HCT116 (cell line): ENCODE data around the gene CHM. TPM values are rescaled to one million over a fixed set of nuclear protein-coding genes. Genes with fewer than 3 reads are reported as not detected.

Experiments used
- ATAC-seq: fragments of 200-7000 bp; cut with Tn5 transposase; 2 replicates; pipeline ENCODE4 v1.9.1; 2020; ENCODE audit warnings: mild to moderate bottlenecking, moderate library complexity
- BruUV-seq: library from RNA; stranded (reverse); fragments of 400-500 nt; replicated peaks from 2 replicates; lab custom pipeline; 2021; lab: Mats Ljungman, UMichigan
- CTCF ChIA-PET: fragments of 300-600 bp; sonication (Branson Sonifier 250); formaldehyde crosslinking; loops from one replicate; lab custom pipeline; 2021; ENCODE audit warnings: antibody characterized with exemption; lab: Charles Lee
- POLR2A ChIA-PET: fragments of 300-600, 350-600 bp; sonication (Branson Sonifier 250); formaldehyde crosslinking; loops from one replicate; lab custom pipeline; 2021; ENCODE audit warnings: antibody characterized with exemption; lab: Charles Lee
- RAD21 ChIA-PET, 2 experiments: fragments of 300-600 bp; sonication (Branson Sonifier 250); formaldehyde crosslinking; loops; one replicate each; lab custom pipeline; 2023; ENCODE audit warnings: low total read pairs in 2 of 2; ENCODE audit not compliant: uncharacterized antibody in 2 of 2, unreplicated experiment in 2 of 2, low non-redundant PET in 1 of 2; lab: Charles Lee
- DNase-seq: peaks from one replicate; pipeline ENCODE4 v3.0.0-alpha.2; 2010; ENCODE audit warnings: low read depth, low spot score
- H2AFZ ChIP-seq: fragments of 200-600 bp; shearing (Covaris generic), sonication (generic); 2 replicates; pipeline ENCODE4 v1.6.1; 2017; ENCODE audit warnings: low read depth, mixed run types, mixed read lengths, antibody characterized with exemption, low read length; ENCODE audit not compliant: poor library complexity, severe bottlenecking
- H3K27ac ChIP-seq: 2 replicates; pipeline ENCODE4 v1.5.1; 2012; ENCODE audit warnings: low read depth, low read length
- H3K27me3 ChIP-seq: fragments of 200-600 bp; sonication (generic); 2 replicates; pipeline ENCODE4 v1.6.1; 2016; ENCODE audit warnings: mixed run types, low read length, mixed read lengths; ENCODE audit not compliant: insufficient read depth
- H3K36me3 ChIP-seq, 2 experiments: fragments of 200-500 bp in 1 of 2; fragments of 200-600 bp in 1 of 2; sonication (Bioruptor generic) in 1 of 2; sonication (generic) in 1 of 2; 2 replicates each; pipeline versions ENCODE4 v1.5.1 to v1.6.1; 2014 to 2016; ENCODE audit warnings: low read length in 2 of 2, inconsistent platforms in 1 of 2, mixed read lengths in 1 of 2, mixed run types in 1 of 2; ENCODE audit not compliant: insufficient read depth in 2 of 2, control insufficient read depth in 1 of 2
- H3K4me1 ChIP-seq, 2 experiments: fragments of 200-600 bp in 1 of 2; sonication (generic) in 1 of 2; 2 replicates each; pipeline versions ENCODE4 v1.5.1 to v1.6.1; 2012 to 2017; ENCODE audit warnings: low read length in 2 of 2, inconsistent platforms in 1 of 2, mild to moderate bottlenecking in 1 of 2, mixed read lengths in 1 of 2, mixed run types in 1 of 2, moderate library complexity in 1 of 2; ENCODE audit not compliant: insufficient read depth in 2 of 2, control insufficient read depth in 1 of 2
- H3K4me2 ChIP-seq: fragments of 200-600 bp; sonication (generic); 2 replicates; pipeline ENCODE4 v1.6.1; 2017; ENCODE audit warnings: mixed run types, low read length, mixed read lengths
- H3K4me3 ChIP-seq, 2 experiments: fragments of 200-600 bp in 1 of 2; sonication (generic) in 1 of 2; replicated peaks in 1 of 2; 2 replicates each; pipeline ENCODE4 v1.5.1; 2011 to 2016; ENCODE audit warnings: low read length in 2 of 2, control low read depth in 1 of 2, low read depth in 1 of 2, mild to moderate bottlenecking in 1 of 2, mixed read lengths in 1 of 2, mixed run types in 1 of 2
- H3K79me2 ChIP-seq: fragments of 200-600 bp; sonication (generic); 2 replicates; pipeline ENCODE4 v1.6.1; 2017; ENCODE audit warnings: mild to moderate bottlenecking, mixed run types, low read length, moderate library complexity, mixed read lengths; ENCODE audit not compliant: insufficient read depth
- H3K9ac ChIP-seq: fragments of 200-600 bp; sonication (generic); 2 replicates; pipeline ENCODE4 v1.6.1; 2016; ENCODE audit warnings: low read length, mixed read lengths
- H3K9me2 ChIP-seq: fragments of 200-600 bp; sonication (generic), shearing (Covaris generic); 2 replicates; pipeline ENCODE4 v1.6.1; 2017; ENCODE audit warnings: mixed run types, mild to moderate bottlenecking, moderate library complexity; ENCODE audit not compliant: insufficient read depth
- H3K9me3 ChIP-seq, 2 experiments: fragments of 200-500 bp in 1 of 2; fragments of 200-600 bp in 1 of 2; sonication (Bioruptor generic) in 1 of 2; sonication (generic) in 1 of 2; 2 replicates each; pipeline ENCODE4 v1.6.1; 2014 to 2017; ENCODE audit warnings: low read length in 2 of 2, mixed read lengths in 2 of 2, inconsistent platforms in 1 of 2, low read depth in 1 of 2, mild to moderate bottlenecking in 1 of 2, mixed run types in 1 of 2, moderate library complexity in 1 of 2; ENCODE audit not compliant: control insufficient read depth in 1 of 2, insufficient read depth in 1 of 2
- H4K20me1 ChIP-seq: fragments of 200-600 bp; sonication (generic), shearing (Covaris generic); 2 replicates; pipeline ENCODE4 v1.6.1; 2017; ENCODE audit warnings: mixed run types, mild to moderate bottlenecking, moderate library complexity; ENCODE audit not compliant: insufficient read depth
- ATF3 ChIP-seq: IDR thresholded peaks from 2 replicates; pipeline ENCODE4 v1.6.1; 2012
- CTCF ChIP-seq, 3 experiments: fragments of 200-600 bp in 1 of 3; sonication (generic) in 1 of 3; IDR thresholded peaks in 2 of 3; conservative IDR thresholded peaks in 1 of 3; 2 replicates each; pipeline ENCODE4 v1.5.1; 2012 to 2017; ENCODE audit warnings: low read depth in 2 of 3, low read length in 2 of 3, antibody characterized with exemption in 1 of 3, borderline replicate concordance in 1 of 3, control low read depth in 1 of 3, mild to moderate bottlenecking in 1 of 3, mixed read lengths in 1 of 3, mixed run types in 1 of 3, moderate library complexity in 1 of 3; ENCODE audit not compliant: insufficient read depth in 1 of 3
- ELF1 ChIP-seq: IDR thresholded peaks from 2 replicates; pipeline ENCODE4 v1.6.1; 2012; ENCODE audit warnings: low read depth, borderline replicate concordance
- EZH2 ChIP-seq: fragments of 200-600 bp; sonication (generic); IDR thresholded peaks from 2 replicates; pipeline ENCODE4 v1.6.1; 2017; ENCODE audit warnings: antibody characterized with exemption, mixed run types
- FOSL1 ChIP-seq: IDR thresholded peaks from 2 replicates; pipeline ENCODE4 v1.6.1; 2012; ENCODE audit warnings: low read depth
- JUND ChIP-seq: IDR thresholded peaks from 2 replicates; pipeline ENCODE4 v1.6.1; 2012
- POLR2AphosphoS5 ChIP-seq: IDR thresholded peaks from 2 replicates; pipeline ENCODE4 v1.6.1; 2011; ENCODE audit warnings: mild to moderate bottlenecking, low read depth, low read length, moderate library complexity
- RAD21 ChIP-seq: IDR thresholded peaks from 2 replicates; pipeline ENCODE4 v1.6.1; 2012; ENCODE audit warnings: low read depth, mild to moderate bottlenecking
- SIN3A ChIP-seq: IDR thresholded peaks from 2 replicates; pipeline ENCODE4 v1.6.1; 2012; ENCODE audit warnings: low read depth
- SRF ChIP-seq: IDR thresholded peaks from 2 replicates; pipeline ENCODE4 v1.6.1; 2012; ENCODE audit warnings: low read depth
- TCF7L2 ChIP-seq: IDR thresholded peaks from 2 replicates; pipeline ENCODE4 v1.7.0; 2011; ENCODE audit warnings: borderline replicate concordance, inconsistent platforms; ENCODE audit not compliant: insufficient read depth, insufficient read length; ENCODE audit errors: extremely low read depth
- ZBTB33 ChIP-seq: IDR thresholded peaks from 2 replicates; pipeline ENCODE4 v1.6.1; 2011; ENCODE audit warnings: mild to moderate bottlenecking, low read length, moderate library complexity; ENCODE audit not compliant: insufficient replicate concordance; ENCODE audit errors: extremely low read depth
- ZFX ChIP-seq: fragments of 450-650 bp; IDR thresholded peaks from 2 replicates; pipeline ENCODE4 v1.6.1; 2017
- ZNF274 ChIP-seq: fragments of 200-500 bp; sonication (Bioruptor generic); IDR thresholded peaks from 2 replicates; pipeline ENCODE4 v1.6.1; 2014; ENCODE audit warnings: mild to moderate bottlenecking, low read depth, low read length, inconsistent platforms
- intact Hi-C: fragments of 100-400 bp; cut with micrococcal nuclease; formaldehyde crosslinking; loops from 2 replicates; pipeline ENCODE4 v1.10.0; 2022
- total RNA-seq: library from RNA; stranded (reverse); gene quantifications from one replicate; pipeline ENCODE4 v1.2.1, GENCODE V29; 2021; ENCODE audit not compliant: unreplicated experiment
- TF ChIP-seq, protein P1 (sequence below): IDR thresholded peaks from 2 replicates; pipeline ENCODE4 v1.6.1; 2012

CHM gene
- total RNA-seq, 1 experiment from 2014 or later: 17.1 TPM

DNA sequence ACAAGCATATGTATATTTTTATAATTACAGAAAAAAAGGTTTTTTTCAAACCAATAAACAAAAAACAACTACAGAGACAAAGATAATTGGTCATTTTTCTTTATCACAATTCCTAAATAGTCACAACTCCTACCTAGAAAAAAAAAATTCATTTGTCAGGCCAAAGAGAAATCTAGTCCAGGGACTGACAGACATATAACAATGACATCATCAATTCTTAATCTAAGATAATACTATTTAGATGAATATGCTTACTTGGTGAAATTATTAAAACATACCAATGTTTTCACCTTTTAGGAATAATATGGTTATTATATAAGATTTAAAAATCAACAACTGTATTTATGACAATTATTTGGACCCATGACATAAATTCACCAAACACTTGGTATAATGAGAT lies 48.4 kb downstream of the CHM start:
- intact Hi-C loops: no loop called here
- no peak for ATAC-seq
- DNase-seq: no peak
- Histone ChIP-seq H4K20me1 (no peaks in the 10 kb centered on the region), H3K27ac (no peak overlapping the region), H3K36me3 (no peaks in the 10 kb centered on the region), H2AFZ (no peak overlapping the region), H3K27me3 (no peaks in the 10 kb centered on the region), H3K9me2 (no peaks in the 10 kb centered on the region), H3K9ac (no peak overlapping the region), H3K9me3 (no peaks in the 10 kb centered on the region), H3K4me3 (no peak overlapping the region), H3K79me2 (0 out of 2 replicates have a peak, but pooled peaks cover 3% of the 10 kb centered on the region), H3K4me1 (peaks cover 0 to 13% of the 10 kb centered on the region in 2 experiments; a peak in 3 of 4 replicates), H3K4me2 (no peak overlapping the region)
- BruUV-seq: no TSS peak
- TF ChIP-seq ZBTB33 (no peak), ZFX (no peak), TCF7L2 (no peak), ATF3 (no peak)
- ChIA-PET CTCF (no interaction called here), POLR2A (no interaction called here), RAD21 (no interaction called here)

DNA sequence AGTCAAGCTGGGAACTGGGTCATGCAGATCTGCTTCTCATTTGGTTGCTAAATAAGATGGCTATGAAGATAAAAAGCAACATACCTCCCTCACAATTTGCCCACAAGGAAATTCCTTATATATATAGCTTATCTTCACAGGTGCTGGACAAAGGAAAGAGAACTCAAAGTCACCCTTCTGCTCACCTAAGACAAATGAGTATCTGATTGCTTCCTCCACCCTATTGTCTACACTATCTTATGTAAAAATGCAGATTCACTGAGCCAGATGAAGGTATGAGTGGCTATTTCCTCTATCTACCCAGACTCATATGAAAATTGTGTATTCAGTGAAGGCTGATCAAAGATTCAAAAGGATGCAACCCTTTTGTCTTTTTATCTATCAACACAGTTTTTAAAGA lies 50.8 kb downstream of the CHM start:
- no peak for ATAC-seq
- Histone ChIP-seq H2AFZ (no peak overlapping the region), H3K4me2 (no peak overlapping the region), H4K20me1 (no peaks in the 10 kb centered on the region), H3K9me3 (no peaks in the 10 kb centered on the region), H3K4me3 (no peak overlapping the region), H3K9ac (no peak overlapping the region), H3K27me3 (no peaks in the 10 kb centered on the region), H3K9me2 (no peaks in the 10 kb centered on the region), H3K36me3 (no peaks in the 10 kb centered on the region), H3K79me2 (no peaks in the 10 kb centered on the region), H3K4me1 (peaks cover 0 to 17% of the 10 kb centered on the region in 2 experiments; a peak in 1 of 4 replicates), H3K27ac (no peak overlapping the region)
- intact Hi-C loops: no loop called here
- ChIA-PET CTCF (no interaction called here), RAD21 (no interaction called here), POLR2A (no interaction called here)
- DNase-seq: no peak
- BruUV-seq: no TSS peak
- no peak for TF ChIP-seq JUND
- no peak for TF ChIP-seq ZFX
- TF ChIP-seq FOSL1: no peak
- no peak for TF ChIP-seq ELF1
- no peak for TF ChIP-seq CTCF (IDR thresholded peaks at IDR 0.05 in 2 of 3, conservative IDR thresholded peaks at IDR 0.05 in 1 of 3; ENCODE audit: borderline replicate concordance in 1 of 3, insufficient read depth in 1 of 3, low read depth in 2 of 3, low read length in 2 of 3)
- no peak for TF ChIP-seq EZH2
- TF ChIP-seq RAD21: no peak
- TF ChIP-seq POLR2AphosphoS5: no peak
- TF ChIP-seq SIN3A: no peak
- TF ChIP-seq ATF3: no peak
- TF ChIP-seq, protein P1, sequence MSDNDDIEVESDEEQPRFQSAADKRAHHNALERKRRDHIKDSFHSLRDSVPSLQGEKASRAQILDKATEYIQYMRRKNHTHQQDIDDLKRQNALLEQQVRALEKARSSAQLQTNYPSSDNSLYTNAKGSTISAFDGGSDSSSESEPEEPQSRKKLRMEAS: no peak
- no peak for TF ChIP-seq SRF
- TF ChIP-seq ZNF274: no peak
